GM12878 (cell line): ENCODE data around the gene TDRD10. TPM values are rescaled to one million over a fixed set of nuclear protein-coding genes. Genes with fewer than 3 reads are reported as not detected.

Experiments
- ATAC-seq: fragments of 200-7000 bp; cut with Tn5 transposase; 3 replicates; pipeline ENCODE4 v1.9.1; 2020; ENCODE audit warnings: mild to moderate bottlenecking, moderate library complexity
- BruUV-seq: library from RNA; stranded (reverse); fragments of 400-500 nt; replicated peaks from 2 replicates; lab custom pipeline; 2021; lab: Mats Ljungman, UMichigan
- CTCF ChIA-PET: fragments of 300-600 bp; sonication (Branson Sonifier 250); formaldehyde crosslinking; extraction: SDS; loops from one replicate; lab custom pipeline; 2021; ENCODE audit warnings: inconsistent platforms; lab: Yijun Ruan, JAX
- POLR2A ChIA-PET: fragments of 350-600 bp; formaldehyde crosslinking; extraction: SDS; loops from one replicate; lab custom pipeline; 2021; ENCODE audit warnings: inconsistent platforms; lab: Charles Lee
- RAD21 ChIA-PET: fragments of 300-600 bp; sonication (Branson Sonifier 250); formaldehyde crosslinking; loops from one replicate; lab custom pipeline; 2023; ENCODE audit warnings: antibody characterized with exemption; ENCODE audit not compliant: unreplicated experiment; lab: Charles Lee
- SMC1A ChIA-PET: fragments of 300-600 bp; sonication (Branson Sonifier 250); formaldehyde crosslinking; loops from one replicate; lab custom pipeline; 2023; ENCODE audit not compliant: unreplicated experiment, uncharacterized antibody; lab: Charles Lee
- DNase-seq: peaks from one replicate; pipeline ENCODE4 v3.0.0-alpha.2; 2011; ENCODE audit warnings: low read depth, low spot score
- FAIRE-seq: peaks from 3 replicates; lab custom pipeline; 2011; peaks lifted over from hg19 to GRCh38; lab: Jason Lieb, UNC
- H2AFZ ChIP-seq: 2 replicates; pipeline ENCODE4 v1.6.0; 2011; ENCODE audit warnings: low read depth, low read length, control low read depth; ENCODE audit not compliant: control insufficient read depth
- H3K27ac ChIP-seq: 2 replicates; pipeline ENCODE4 v1.5.1; 2011; ENCODE audit warnings: control low read depth; ENCODE audit not compliant: control insufficient read depth, insufficient read depth
- H3K27me3 ChIP-seq, 2 experiments: replicated peaks in 1 of 2; 2 replicates each; pipeline versions ENCODE4 v1.6.0 to v1.6.1; 2011; ENCODE audit warnings: low read length in 1 of 2; ENCODE audit not compliant: control insufficient read depth in 2 of 2, insufficient read depth in 2 of 2
- H3K36me3 ChIP-seq, 2 experiments: 2 replicates each; pipeline ENCODE4 v1.5.1; 2011; ENCODE audit warnings: low read length in 1 of 2; ENCODE audit not compliant: control insufficient read depth in 2 of 2, insufficient read depth in 2 of 2
- H3K4me1 ChIP-seq: 2 replicates; pipeline ENCODE4 v1.6.1; 2011; ENCODE audit warnings: mild to moderate bottlenecking, low read length, moderate library complexity, mixed read lengths; ENCODE audit not compliant: control insufficient read depth, insufficient read depth
- H3K4me2 ChIP-seq: 2 replicates; pipeline ENCODE4 v1.6.0; 2011; ENCODE audit warnings: control low read depth; ENCODE audit not compliant: control insufficient read depth, insufficient read depth
- H3K4me3 ChIP-seq: fragments of 200-600 bp; sonication (generic); 2 replicates; pipeline ENCODE4 v1.5.1; 2016
- H3K79me2 ChIP-seq: 2 replicates; pipeline ENCODE4 v1.6.0; 2011; ENCODE audit warnings: low read length; ENCODE audit not compliant: control insufficient read depth, insufficient read depth
- H3K9ac ChIP-seq: 2 replicates; pipeline ENCODE4 v1.8.0; 2011; ENCODE audit warnings: low read length, control low read depth, mixed read lengths; ENCODE audit not compliant: control insufficient read depth, insufficient read depth
- H3K9me3 ChIP-seq: replicated peaks from 3 replicates; pipeline ENCODE4 v1.5.1; 2011; ENCODE audit warnings: mild to moderate bottlenecking, low read length; ENCODE audit not compliant: control insufficient read depth, insufficient read depth
- H4K20me1 ChIP-seq: 2 replicates; pipeline ENCODE4 v1.6.0; 2011; ENCODE audit not compliant: control insufficient read depth, insufficient read depth
- EGR1 ChIP-seq, 2 experiments: IDR thresholded peaks; 1 replicate in 1 of 2; 2 replicates in 1 of 2; pipeline ENCODE4 v1.6.1; 2011 to 2012; ENCODE audit warnings: low read depth in 2 of 2, low read length in 2 of 2, borderline replicate concordance in 1 of 2, mild to moderate bottlenecking in 1 of 2, moderate library complexity in 1 of 2
- ELK1 ChIP-seq: IDR thresholded peaks from 2 replicates; pipeline ENCODE4 v1.6.1; 2012; ENCODE audit warnings: low read depth, low read length, improper control_type of control experiment
- HDAC6 ChIP-seq: fragments of 200-600 bp; sonication (generic); IDR thresholded peaks from one replicate; pipeline ENCODE4 v1.8.0; 2017; ENCODE audit warnings: antibody characterized with exemption; ENCODE audit not compliant: unreplicated experiment
- IKZF1 ChIP-seq: fragments of 450-650 bp; conservative IDR thresholded peaks from 2 replicates; pipeline ENCODE4 v1.6.1; 2017; ENCODE audit warnings: antibody characterized with exemption, mild to moderate bottlenecking
- JUNB ChIP-seq: IDR thresholded peaks from 2 replicates; pipeline ENCODE4 v1.6.1; 2016; ENCODE audit warnings: antibody characterized with exemption, mild to moderate bottlenecking
- SMAD1 ChIP-seq: fragments of 450-650 bp; IDR thresholded peaks from 2 replicates; pipeline ENCODE4 v1.6.1; 2018; ENCODE audit warnings: mild to moderate bottlenecking, low read depth; ENCODE audit not compliant: partially characterized antibody
- WRNIP1 ChIP-seq: IDR thresholded peaks from 2 replicates; pipeline ENCODE4 v1.6.1; 2011; ENCODE audit warnings: low read depth, low read length, improper control_type of control experiment, borderline replicate concordance
- WGBS: methylation state at CpG from one replicate; pipeline ENCODE4 v1.1.6; 2016; ENCODE audit warnings: low lambda C conversion rate; ENCODE audit not compliant: insufficient replicate concordance, insufficient coverage; ENCODE audit errors: missing lambda C conversion rate; 5-methylcytosine and 5-hydroxymethylcytosine counted together
- in situ Hi-C: fragments of 300-500 bp; cut with MboI; formaldehyde crosslinking; loops from 9 replicates; pipeline ENCODE4 v1.14.3; 2018; ENCODE audit warnings: mixed read lengths
- intact Hi-C: fragments of 100-400 bp; cut with micrococcal nuclease; formaldehyde crosslinking; loops from one replicate; pipeline ENCODE4 v1.14.2; 2022; ENCODE audit not compliant: unreplicated experiment
- polyA plus RNA-seq, 11 experiments: library from polyadenylated mRNA; depleted of rRNA in 4 of 11; unstranded in 6 of 11; stranded (reverse) in 5 of 11; fragments of >200 nt; fragmentation: Nextera tagmentation in 4 of 11; fragmentation: Illumina TruSeq in 1 of 11; extraction: Ambion mirVana in 4 of 11; extraction: Trizol in 1 of 11; gene quantifications; 1 replicate in 1 of 11; 2 replicates in 10 of 11; pipeline versions ENCODE4 v1.2.1 to v1.2.3, GENCODE V29; 2011 to 2016; ENCODE audit warnings: inconsistent platforms in 2 of 11, missing spikeins in 2 of 11, low read depth in 1 of 11
- total RNA-seq, 4 experiments: library from RNA; depleted of rRNA in 3 of 4; stranded (reverse); fragments of >200 nt in 3 of 4; fragmentation: Illumina TruSeq in 1 of 4; extraction: Trizol in 1 of 4; gene quantifications; 2 replicates each; pipeline versions ENCODE4 v1.2.1 to v1.2.3, GENCODE V29; 2013 to 2021

TDRD10 gene
- total and polyA plus RNA-seq, 10 of the 15 experiments (the other 5 are each of a cell fraction or from before 2014, with no cell fraction given): not detected

GRCh38 chr1:154565876-154566275 is 63.9 kb downstream of the TDRD10 start:
- ChIA-PET CTCF (interaction anchor here (0.8 to 1.7 kb wide), 2 partner anchors 10 to 451 kb away, joined by 3 read pairs; no protein-coding TSS in a partner anchor), SMC1A (no interaction called here), POLR2A (no interaction called here), RAD21 (no interaction called here)
- in situ Hi-C loops: loop anchor here (5.0 kb wide), 1 partner anchor 316 kb away; no protein-coding TSS in a partner anchor
- Histone ChIP-seq H3K9ac (no peak overlapping the region), H3K4me3 (no peak overlapping the region), H3K9me3 (no peaks in the 10 kb centered on the region), H3K4me2 (no peak overlapping the region), H2AFZ (no peak overlapping the region), H3K4me1 (no peaks in the 10 kb centered on the region), H3K79me2 (no peaks in the 10 kb centered on the region), H4K20me1 (no peaks in the 10 kb centered on the region; the same call in 1 of the 2 replicates), H3K27ac (no peak overlapping the region), H3K36me3 (no peaks in the 10 kb centered on the region), H3K27me3 (peaks cover 2 to 5% of the 10 kb centered on the region in 2 experiments; a peak in 3 of 4 replicates)
- 68% methylated on average over 6 of the region's 6 CpGs for whole genome bisulfite sequencing
- TF ChIP-seq ELK1 (no peak), JUNB (no peak), IKZF1 (no peak), HDAC6 (no peak), EGR1 (IDR thresholded peaks at IDR 0.05; ENCODE audit: borderline replicate concordance in 1 of 2, low read depth in 2 of 2, low read length in 2 of 2) (no peak), SMAD1 (no peak), WRNIP1 (no peak)
- no TSS peak for BruUV-seq
- ATAC-seq: no peak
- FAIRE-seq: no peak
- intact Hi-C loops: no loop called here
- no peak for DNase-seq
